SJSA1 (cell line): ENCODE measurements around the gene ZSCAN5C. TPM values are rescaled to one million over a fixed set of nuclear protein-coding genes. Genes with fewer than 3 reads are reported as not detected.

Source experiments
- DNase-seq, 2 experiments: peaks; one replicate each; pipeline ENCODE4 v3.0.0-alpha.2; 2015 to 2020; ENCODE audit warnings: low spot score in 2 of 2, low read depth in 1 of 2
- H3K27ac ChIP-seq: fragments of 250-450 bp; sonication (Bioruptor Pico); 2 replicates; pipeline ENCODE4 v1.5.1; 2020; ENCODE audit warnings: mild to moderate bottlenecking, moderate library complexity
- H3K27me3 ChIP-seq: fragments of 250-450 bp; sonication (Bioruptor Pico); replicated peaks from 2 replicates; pipeline ENCODE4 v1.5.1; 2020; ENCODE audit warnings: mild to moderate bottlenecking, moderate library complexity
- H3K36me3 ChIP-seq: fragments of 250-450 bp; sonication (Bioruptor Pico); 2 replicates; pipeline ENCODE4 v1.5.1; 2020; ENCODE audit warnings: mild to moderate bottlenecking
- H3K4me1 ChIP-seq: fragments of 250-450 bp; sonication (Bioruptor Pico); replicated peaks from 2 replicates; pipeline ENCODE4 v1.6.1; 2021; ENCODE audit warnings: mild to moderate bottlenecking
- H3K4me3 ChIP-seq: fragments of 250-450 bp; sonication (Bioruptor Pico); 2 replicates; pipeline ENCODE4 v1.5.1; 2020; ENCODE audit warnings: mild to moderate bottlenecking
- H3K9me3 ChIP-seq: fragments of 250-450 bp; sonication (Bioruptor Pico); replicated peaks from 2 replicates; pipeline ENCODE4 v1.5.1; 2020; ENCODE audit warnings: mild to moderate bottlenecking
- total RNA-seq: library from RNA; depleted of rRNA; stranded (reverse); fragments of >200 nt; shearing (Covaris generic); gene quantifications from 2 replicates; pipeline ENCODE4 v1.2.3, GENCODE V29; 2014; rRNA removed

ZSCAN5C gene
- total RNA-seq, 1 experiment from 2014 or later, result not detected

GRCh38 chr19:56258272-56258671 is 56.2 kb downstream of the ZSCAN5C start:
- H3K36me3 ChIP-seq, result no peaks in the 10 kb centered on the region
- no peak overlapping the region for H3K27ac ChIP-seq
- H3K9me3 ChIP-seq, result peaks cover 7% of the 10 kb centered on the region
- no peaks in the 10 kb centered on the region for H3K4me1 ChIP-seq
- no peaks in the 10 kb centered on the region for H3K27me3 ChIP-seq
- no peak overlapping the region for H3K4me3 ChIP-seq
- DNase-seq, result no peak

Other genes starting within 250 kb of the ZSCAN5C start
- not detected in 2 replicates for gene NLRP5, start 215.5 kb upstream of the ZSCAN5C start, total RNA-seq
- gene ZNF787, start 81.0 kb upstream of the ZSCAN5C start, total RNA-seq, result 20.0 and 26.2 TPM in 2 replicates
- 23.4 and 36.1 TPM in 2 replicates for gene ZNF444, start 61.0 kb upstream of the ZSCAN5C start, total RNA-seq
- not detected in 2 replicates for gene GALP, start 26.3 kb upstream of the ZSCAN5C start, total RNA-seq
- not detected in 2 replicates for gene ZSCAN5B, start 4.5 kb upstream of the ZSCAN5C start, total RNA-seq
- not detected in 2 replicates for gene EDDM13, start 70.5 kb downstream of the ZSCAN5C start, total RNA-seq
- 9.7 TPM in 1 of 2 replicates, not detected in the other for gene ZSCAN5A, start 112.6 kb downstream of the ZSCAN5C start, total RNA-seq
- gene ZNF582, start 191.3 kb downstream of the ZSCAN5C start, total RNA-seq, result 0.87 TPM in 1 of 2 replicates, not detected in the other
- gene ZNF583, start 202.1 kb downstream of the ZSCAN5C start, total RNA-seq, result 1.9 and 14.0 TPM in 2 replicates